Nephron progenitor cell (in vitro differentiated cells): Measurements from ENCODE around the gene GTF3C1.
A peak's percentile ranks its signal among the peaks of the same experiment; 100 is the strongest.

Source experiments
- DNase-seq: peaks from one replicate; pipeline ENCODE4 v3.0.0; 2021
- H3K27ac Mint-ChIP-seq: 2 replicates; pipeline ENCODE4 v1.8.0; 2021; ENCODE audit warnings: mild to moderate bottlenecking, moderate library complexity, mixed read lengths
- H3K27me3 Mint-ChIP-seq: 2 replicates; pipeline ENCODE4 v1.8.0; 2021; ENCODE audit warnings: mild to moderate bottlenecking, low read depth, mixed read lengths; ENCODE audit not compliant: poor library complexity
- H3K36me3 Mint-ChIP-seq: 2 replicates; pipeline ENCODE4 v1.8.0; 2021; ENCODE audit warnings: low read depth, mixed read lengths
- H3K4me1 Mint-ChIP-seq: 2 replicates; pipeline ENCODE4 v1.8.0; 2021; ENCODE audit warnings: mixed read lengths
- H3K4me3 Mint-ChIP-seq: 2 replicates; pipeline ENCODE4 v1.8.0; 2021; ENCODE audit warnings: mild to moderate bottlenecking, moderate library complexity, mixed read lengths
- H3K9me3 Mint-ChIP-seq: 2 replicates; pipeline ENCODE4 v1.8.0; 2021; ENCODE audit warnings: mild to moderate bottlenecking, moderate library complexity, mixed read lengths
- CTCF ChIP-seq: fragments of 200-600 bp; sonication (generic); IDR thresholded peaks from 2 replicates; pipeline ENCODE4 v1.5.0; 2021; ENCODE audit warnings: antibody characterized with exemption

The GTF3C1 gene

GRCh38 chr16:27470567-27471431 is 78.9 kb downstream of the GTF3C1 start:
- H3K27me3 Mint-ChIP-seq, result no peaks in the 10 kb centered on the region
- H3K36me3 Mint-ChIP-seq, result peaks cover 96% of the 10 kb centered on the region
- peaks cover 44% of the 10 kb centered on the region for H3K4me1 Mint-ChIP-seq
- no peak for TF ChIP-seq CTCF
- H3K9me3 Mint-ChIP-seq, result peaks cover 16% of the 10 kb centered on the region
- peak overlapping the region; percentile 97 for H3K27ac Mint-ChIP-seq
- H3K4me3 Mint-ChIP-seq, result peak overlapping the region; percentile 74
- peak; percentile 62 for DNase-seq

GRCh38 chr16:27468941-27469531 is 80.7 kb downstream of the GTF3C1 start:
- TF ChIP-seq CTCF, result no peak
- Mint-ChIP-seq H3K9me3 (peaks cover 16% of the 10 kb centered on the region), H3K4me3 (no peak overlapping the region), H3K36me3 (peaks cover 89% of the 10 kb centered on the region), H3K27ac (no peak overlapping the region), H3K4me1 (peaks cover 44% of the 10 kb centered on the region), H3K27me3 (no peaks in the 10 kb centered on the region)
- DNase-seq, result no peak

- no peak for TF ChIP-seq CTCF
- no peaks in the 10 kb centered on the region for H3K27me3 Mint-ChIP-seq
- H3K36me3 Mint-ChIP-seq, result peaks cover 63% of the 10 kb centered on the region
- peaks cover 16% of the 10 kb centered on the region for H3K9me3 Mint-ChIP-seq
- peaks cover 40% of the 10 kb centered on the region for H3K4me1 Mint-ChIP-seq
- no peak for DNase-seq
- no peak overlapping the region for H3K4me3 Mint-ChIP-seq
- no peak overlapping the region for H3K27ac Mint-ChIP-seq
These were observed 84.2 kb downstream of the GTF3C1 start for GRCh38 chr16:27465483-27465879.

- Mint-ChIP-seq H3K4me3 (no peak overlapping the region), H3K36me3 (peaks cover 57% of the 10 kb centered on the region), H3K27me3 (no peaks in the 10 kb centered on the region), H3K4me1 (peaks cover 35% of the 10 kb centered on the region), H3K27ac (peak overlapping the region; percentile 54), H3K9me3 (peaks cover 16% of the 10 kb centered on the region)
- DNase-seq, result no peak
- no peak for TF ChIP-seq CTCF
These were observed 84.9 kb downstream of the GTF3C1 start for GRCh38 chr16:27464626-27465482.

- no peak overlapping the region for H3K27ac Mint-ChIP-seq
- H3K9me3 Mint-ChIP-seq, result peaks cover 16% of the 10 kb centered on the region
- H3K36me3 Mint-ChIP-seq, result peaks cover 57% of the 10 kb centered on the region
- TF ChIP-seq CTCF, result no peak
- H3K4me3 Mint-ChIP-seq, result no peak overlapping the region
- DNase-seq, result no peak
- peaks cover 3% of the 10 kb centered on the region for H3K27me3 Mint-ChIP-seq
- peaks cover 34% of the 10 kb centered on the region for H3K4me1 Mint-ChIP-seq
These were observed 85.7 kb downstream of the GTF3C1 start for GRCh38 chr16:27463741-27464591.
